ENCODE results near the gene FAM114A1. TPM values are rescaled to one million over a fixed set of nuclear protein-coding genes. Genes with fewer than 3 reads are reported as not detected.
"Not testable (repeated sequence)": the region's sequence is repeated elsewhere in the genome, so short reads cannot be mapped to it uniquely, and the experiment has no call there.

FAM114A1 gene
- total and polyA plus RNA-seq, 2 donors, result 65.8 to 186 TPM

DNA sequence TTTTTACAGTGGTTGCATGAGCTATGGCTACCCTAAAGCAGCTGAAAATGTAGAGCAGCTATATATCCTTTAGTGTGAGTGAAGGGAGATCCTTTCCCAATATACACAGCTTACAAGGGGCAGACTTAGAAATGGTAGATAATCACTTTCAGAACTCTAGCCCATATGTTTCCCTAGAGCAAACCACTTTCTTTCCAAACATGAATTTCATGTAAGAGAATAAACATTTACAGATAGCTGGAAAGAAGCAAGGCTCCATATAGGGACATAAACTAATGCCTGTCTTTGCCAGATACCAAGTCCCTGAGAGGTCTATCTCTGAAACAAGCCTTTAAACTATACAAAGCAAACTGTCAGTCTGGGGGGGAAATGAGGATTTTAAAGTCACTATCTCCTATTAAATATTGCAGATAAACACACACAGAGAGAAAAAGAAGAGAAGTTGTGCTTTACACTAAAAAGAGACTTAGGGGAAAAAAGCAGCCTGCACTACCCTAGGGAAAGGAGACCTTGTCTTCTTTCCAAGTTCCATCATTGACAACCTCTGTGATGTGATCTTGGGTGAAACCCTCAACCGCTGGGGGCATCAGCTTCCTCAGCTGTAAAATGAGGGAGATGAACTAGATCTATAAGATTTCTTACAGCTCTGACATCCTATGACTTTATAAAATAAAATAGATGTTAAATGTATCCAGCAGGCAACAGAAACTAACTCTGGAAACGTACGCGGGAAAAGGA, 91.0 kb downstream of the FAM114A1 start:
- Histone ChIP-seq H3K27ac (ENCODE audit: low read depth) (no peak overlapping the region), H3K36me3 (ENCODE audit: insufficient read depth) (no peaks in the 10 kb centered on the region), H3K4me3 (ENCODE audit: low read depth, low read length) (no peak overlapping the region), H3K4me1 (ENCODE audit: insufficient read depth) (no peaks in the 10 kb centered on the region)
- WGBS, result 56% methylated on average over 4 of the region's 4 CpGs
- no peak for DNase-seq (ENCODE audit: extremely low spot score)

DNA sequence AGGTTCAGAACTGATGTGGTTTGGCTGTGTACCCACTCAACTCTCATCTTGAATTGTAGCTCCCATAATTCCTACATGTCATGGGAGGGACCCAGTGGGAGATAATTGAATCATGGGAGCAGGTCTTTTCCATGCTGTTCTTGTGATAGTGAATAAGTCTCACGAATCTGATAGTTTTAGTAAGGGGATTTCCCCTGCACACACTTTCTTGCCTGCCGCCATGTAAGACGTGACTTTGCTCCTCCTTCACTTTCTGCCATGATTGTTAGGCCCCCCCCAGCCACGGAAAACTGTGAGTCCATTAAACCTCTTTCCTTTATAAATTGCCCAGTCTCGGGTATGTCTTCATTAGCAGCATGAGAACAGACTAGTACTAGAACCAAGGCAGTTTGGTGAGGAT, 91.6 kb downstream of the FAM114A1 start:
- not testable (repeated sequence) for H3K4me3 ChIP-seq (ENCODE audit: low read depth, low read length); H3K27ac ChIP-seq (ENCODE audit: low read depth); H3K36me3 ChIP-seq (ENCODE audit: insufficient read depth); H3K4me1 ChIP-seq (ENCODE audit: insufficient read depth); DNase-seq (ENCODE audit: extremely low spot score)
- WGBS, result 91% methylated on average over 5 of the region's 5 CpGs

DNA sequence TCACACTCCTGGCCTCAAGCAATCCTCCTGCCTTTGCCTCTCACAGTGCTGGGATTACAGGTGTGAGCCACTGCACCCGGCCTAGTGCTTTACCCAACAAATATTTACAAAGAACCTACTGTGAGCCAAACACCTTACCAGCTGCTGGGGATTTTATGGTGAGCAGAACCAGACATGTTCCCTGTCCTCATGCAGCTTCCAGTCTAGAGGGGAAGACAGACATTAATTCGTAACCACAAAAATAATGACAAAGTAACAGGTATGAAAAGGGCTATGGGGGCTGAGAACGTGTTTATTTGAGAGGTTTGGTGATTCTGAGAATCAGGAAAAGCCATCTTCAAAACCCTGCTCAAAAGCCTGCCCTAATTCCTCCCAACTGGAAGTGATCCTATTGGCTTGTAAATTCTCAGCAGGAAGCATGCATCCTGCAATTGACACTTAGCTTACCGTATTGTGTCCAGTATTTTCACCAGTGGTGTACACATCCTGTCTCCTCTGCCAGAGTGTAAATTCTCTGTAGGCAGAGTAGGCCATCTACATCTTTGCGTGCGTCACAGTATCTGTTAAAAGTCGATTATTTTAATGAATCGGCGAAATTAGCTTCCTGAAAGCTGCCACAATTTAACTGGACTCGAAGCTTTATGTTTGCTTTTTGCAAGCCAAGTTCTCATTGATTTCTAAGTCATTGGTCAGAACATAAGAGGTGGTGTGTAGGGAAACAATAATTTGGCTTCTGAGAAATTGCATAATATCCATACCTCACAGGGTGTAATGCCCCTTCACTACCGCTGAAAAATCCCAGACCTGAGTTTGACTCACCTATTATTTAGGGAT, 97.6 kb downstream of the FAM114A1 start:
- H3K27ac ChIP-seq (ENCODE audit: low read depth), result no peak overlapping the region
- no peak overlapping the region for H3K4me3 ChIP-seq (ENCODE audit: low read depth, low read length)
- no peak for DNase-seq (ENCODE audit: extremely low spot score)
- H3K4me1 ChIP-seq (ENCODE audit: insufficient read depth), result no peaks in the 10 kb centered on the region
- H3K36me3 ChIP-seq (ENCODE audit: insufficient read depth), result no peaks in the 10 kb centered on the region
- WGBS, result 90% methylated on average over 11 of the region's 11 CpGs

DNA sequence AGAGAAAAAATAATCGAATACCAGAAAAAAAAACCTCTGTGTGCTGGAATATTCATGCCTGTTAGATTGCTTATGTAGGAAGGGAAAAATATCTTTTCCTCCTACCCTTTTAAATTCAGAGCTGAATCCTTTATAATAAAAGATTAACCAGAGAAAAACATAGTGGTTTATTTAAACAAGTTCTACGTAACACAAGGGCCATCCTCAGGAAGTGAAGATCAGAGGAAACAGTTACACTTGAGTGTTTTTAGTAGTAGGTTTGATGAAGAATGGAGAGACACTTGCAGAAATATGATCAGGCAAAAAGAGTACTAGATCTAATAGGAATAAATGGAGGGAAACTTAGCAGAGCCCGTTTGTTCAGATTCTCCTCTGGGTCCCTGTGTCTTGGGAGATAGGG, 98.3 kb downstream of the FAM114A1 start:
- 82% methylated on average over 3 of the region's 3 CpGs for WGBS
- H3K4me1 ChIP-seq (ENCODE audit: insufficient read depth), result no peaks in the 10 kb centered on the region
- H3K27ac ChIP-seq (ENCODE audit: low read depth), result no peak overlapping the region
- no peak for DNase-seq (ENCODE audit: extremely low spot score)
- no peaks in the 10 kb centered on the region for H3K36me3 ChIP-seq (ENCODE audit: insufficient read depth)
- H3K4me3 ChIP-seq (ENCODE audit: low read depth, low read length), result no peak overlapping the region

DNA sequence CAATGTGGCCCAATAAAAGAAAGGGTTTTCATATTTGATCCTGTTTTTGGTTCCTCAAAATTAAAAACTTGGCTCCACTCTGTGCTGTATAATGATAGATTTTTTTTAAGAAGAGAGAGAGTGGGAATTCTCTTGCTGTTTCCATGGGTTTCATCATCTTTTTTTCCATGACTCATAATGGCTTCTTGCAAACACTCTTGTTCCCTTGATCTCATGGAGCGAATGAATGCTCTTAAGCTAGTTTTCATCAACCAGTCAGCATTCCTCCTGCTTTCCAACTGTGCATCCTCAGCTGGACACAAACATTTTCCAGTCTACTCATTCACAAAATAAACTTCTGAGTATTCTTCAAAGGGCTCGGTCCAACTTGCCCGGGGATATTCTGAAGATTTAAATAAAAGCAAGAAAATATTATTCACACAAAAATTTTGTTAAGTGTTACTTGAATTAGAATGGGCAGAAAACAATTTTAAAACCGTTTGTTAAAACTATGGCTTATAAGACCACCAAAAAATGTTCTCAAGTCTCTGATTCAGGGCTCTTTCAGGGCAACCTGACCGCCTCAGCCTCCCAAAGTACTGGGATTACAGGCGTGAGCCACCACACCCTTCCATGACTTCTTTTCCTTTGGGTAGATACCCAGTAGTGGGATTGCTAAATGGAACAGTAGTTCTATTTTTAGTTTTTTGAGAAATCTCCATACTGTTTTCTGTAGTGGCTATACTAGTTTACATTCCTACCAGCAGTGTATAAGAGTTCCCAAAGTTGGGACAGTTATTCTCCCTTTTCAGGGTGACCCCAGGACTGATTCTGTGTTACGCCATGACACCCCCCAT, 99.9 kb downstream of the FAM114A1 start:
- DNase-seq (ENCODE audit: extremely low spot score), result no peak
- WGBS, result 61% methylated on average over 7 of the region's 7 CpGs
- no peak overlapping the region for H3K27ac ChIP-seq (ENCODE audit: low read depth)
- H3K4me1 ChIP-seq (ENCODE audit: insufficient read depth), result no peaks in the 10 kb centered on the region
- H3K4me3 ChIP-seq (ENCODE audit: low read depth, low read length), result no peak overlapping the region
- H3K36me3 ChIP-seq (ENCODE audit: insufficient read depth), result no peaks in the 10 kb centered on the region

DNA sequence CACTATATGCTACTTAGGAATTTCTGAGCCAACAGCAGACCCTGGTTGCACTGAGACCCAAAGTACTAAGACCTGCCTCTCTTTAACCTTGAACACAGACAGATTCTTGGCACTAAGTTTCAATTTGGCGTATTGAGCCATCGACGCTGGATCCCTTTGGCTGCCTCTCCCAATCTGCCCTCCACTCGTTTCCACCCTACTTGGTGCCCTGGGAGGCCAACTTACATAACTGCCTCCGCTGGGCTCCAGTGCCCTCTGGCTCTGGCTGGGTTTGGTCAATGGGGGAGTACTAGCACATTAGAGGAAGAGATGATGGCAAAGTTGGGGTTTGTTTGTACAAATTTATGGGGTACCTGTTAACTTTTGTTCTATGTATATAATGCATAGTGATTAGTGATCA, 101.1 kb downstream of the FAM114A1 start:
- Histone ChIP-seq H3K27ac (ENCODE audit: low read depth) (no peak overlapping the region), H3K4me3 (ENCODE audit: low read depth, low read length) (no peak overlapping the region), H3K36me3 (ENCODE audit: insufficient read depth) (no peaks in the 10 kb centered on the region), H3K4me1 (ENCODE audit: insufficient read depth) (no peaks in the 10 kb centered on the region)
- DNase-seq (ENCODE audit: extremely low spot score), result no peak
- 94% methylated on average over 5 of the region's 5 CpGs for WGBS

DNA sequence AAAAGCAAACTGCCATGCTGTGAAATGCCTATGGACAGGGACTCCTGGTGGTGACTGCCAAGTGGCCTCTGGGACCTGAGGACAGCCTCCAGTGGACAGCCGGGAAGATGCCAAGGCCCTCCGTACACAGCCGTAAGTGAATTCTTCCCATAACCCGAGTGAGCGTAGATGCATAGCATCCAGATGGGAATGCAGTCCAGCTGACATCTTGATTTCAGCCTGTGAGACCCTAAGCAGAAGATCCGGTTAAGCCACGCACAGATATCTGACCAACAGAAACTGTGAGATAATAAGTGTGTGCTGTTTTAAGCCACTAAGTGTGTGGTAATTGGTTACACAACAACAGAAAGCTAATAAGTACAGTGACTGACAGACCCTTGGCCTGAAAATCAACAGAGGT, 108.7 kb downstream of the FAM114A1 start:
- H3K27ac ChIP-seq (ENCODE audit: low read depth), result no peak overlapping the region
- no peak for DNase-seq (ENCODE audit: extremely low spot score)
- 94% methylated on average over 7 of the region's 7 CpGs for WGBS
- no peaks in the 10 kb centered on the region for H3K36me3 ChIP-seq (ENCODE audit: insufficient read depth)
- no peaks in the 10 kb centered on the region for H3K4me1 ChIP-seq (ENCODE audit: insufficient read depth)
- H3K4me3 ChIP-seq (ENCODE audit: low read depth, low read length), result no peak overlapping the region

DNA sequence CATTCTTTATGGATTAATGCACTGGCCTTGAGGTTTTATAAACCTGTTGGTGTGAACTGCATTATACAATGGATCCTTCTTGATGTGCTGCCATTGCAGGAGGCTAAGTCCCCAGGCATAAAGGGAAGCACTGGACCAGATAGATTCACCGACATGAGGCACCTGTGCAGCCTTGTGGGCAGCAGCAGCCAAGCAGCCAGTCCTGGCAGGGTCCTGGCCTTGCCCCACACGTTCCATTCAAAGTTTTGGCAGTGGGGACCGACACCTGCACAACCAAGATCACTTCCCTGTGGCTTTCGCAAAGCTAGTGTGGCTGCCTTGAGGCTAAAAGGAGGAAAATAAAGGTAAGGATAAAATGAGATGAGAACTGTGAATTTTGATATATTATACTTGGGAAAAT, 111.5 kb downstream of the FAM114A1 start:
- Histone ChIP-seq H3K36me3 (ENCODE audit: insufficient read depth) (no peaks in the 10 kb centered on the region), H3K4me1 (ENCODE audit: insufficient read depth) (no peaks in the 10 kb centered on the region), H3K27ac (ENCODE audit: low read depth) (no peak overlapping the region), H3K4me3 (ENCODE audit: low read depth, low read length) (no peak overlapping the region)
- no peak for DNase-seq (ENCODE audit: extremely low spot score)
- WGBS, result 92% methylated on average over 4 of the region's 4 CpGs

DNA sequence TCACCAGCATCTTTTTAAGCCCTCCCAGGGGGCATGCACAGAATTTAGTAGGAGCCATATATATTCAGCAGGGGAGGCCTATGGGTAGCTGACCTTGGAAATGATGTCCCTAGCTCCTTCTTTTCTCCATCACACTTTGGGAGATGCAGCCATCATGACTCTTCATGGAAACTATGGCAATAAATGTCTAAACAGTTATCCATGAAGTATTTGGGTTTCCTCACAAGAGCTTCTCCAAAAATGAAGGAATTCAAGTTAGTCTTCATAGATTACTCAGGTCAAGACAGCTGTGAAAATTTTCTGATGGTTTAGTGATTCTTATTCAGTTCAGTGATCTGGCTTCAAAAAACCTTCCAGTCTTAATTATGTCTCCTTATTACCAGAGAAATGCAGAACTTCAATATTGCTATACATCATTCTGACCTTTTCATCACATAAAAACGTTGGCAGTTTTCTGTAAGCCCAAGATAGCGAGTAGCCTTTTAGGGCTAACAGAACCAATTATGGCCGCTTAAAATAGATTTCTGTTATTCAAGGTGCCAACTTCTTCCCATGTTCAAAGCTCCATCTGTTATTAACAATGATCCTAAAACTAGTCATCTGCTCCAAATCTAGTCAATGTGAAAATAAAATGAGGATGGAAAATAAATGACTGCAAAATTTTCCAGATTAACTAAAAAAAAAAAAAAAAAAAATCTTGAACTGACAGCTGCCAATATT, 112.1 kb downstream of the FAM114A1 start:
- no peak overlapping the region for H3K4me3 ChIP-seq (ENCODE audit: low read depth, low read length)
- no peaks in the 10 kb centered on the region for H3K4me1 ChIP-seq (ENCODE audit: insufficient read depth)
- WGBS, result 71% methylated on average over 3 of the region's 3 CpGs
- no peak overlapping the region for H3K27ac ChIP-seq (ENCODE audit: low read depth)
- DNase-seq (ENCODE audit: extremely low spot score), result no peak
- no peaks in the 10 kb centered on the region for H3K36me3 ChIP-seq (ENCODE audit: insufficient read depth)

DNA sequence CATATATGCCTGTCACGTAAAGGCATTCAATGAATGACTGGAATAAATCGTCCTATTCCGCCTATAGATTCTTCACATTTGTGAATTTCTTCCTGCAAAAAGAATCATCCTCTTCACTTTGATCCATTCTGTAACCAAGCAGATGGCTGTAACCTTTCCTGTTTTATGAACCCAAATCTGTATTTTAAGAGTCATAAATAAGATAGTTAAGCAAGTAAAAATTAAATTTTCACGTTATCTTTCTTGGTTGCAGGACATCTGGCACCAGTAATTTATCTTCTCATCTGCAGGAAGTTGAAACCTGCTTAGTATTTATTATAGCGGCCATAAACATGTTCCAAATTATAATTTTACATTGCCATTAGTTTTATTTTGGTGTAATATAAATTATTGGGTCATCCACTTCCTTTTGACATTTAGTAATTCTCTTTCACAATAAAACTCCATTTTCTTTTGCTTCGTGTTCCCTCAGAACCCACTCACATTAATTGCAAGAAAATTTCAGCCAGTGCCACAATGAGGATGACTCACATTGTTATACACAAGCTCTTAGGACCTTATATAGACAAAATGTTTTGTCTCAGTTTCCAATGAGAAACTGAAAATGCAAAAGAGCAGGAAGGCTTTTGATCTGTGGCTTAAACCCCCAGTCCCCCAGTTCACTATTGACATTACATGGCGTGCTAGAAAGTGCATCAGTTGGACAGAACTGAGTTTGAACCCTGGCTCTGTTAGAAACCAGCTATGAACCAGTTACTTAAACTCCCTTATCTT, 113.5 kb downstream of the FAM114A1 start:
- peak; percentile 20 for DNase-seq (ENCODE audit: extremely low spot score)
- no peaks in the 10 kb centered on the region for H3K36me3 ChIP-seq (ENCODE audit: insufficient read depth)
- H3K27ac ChIP-seq (ENCODE audit: low read depth), result no peak overlapping the region
- WGBS, result 62% methylated on average over 7 of the region's 7 CpGs
- no peaks in the 10 kb centered on the region for H3K4me1 ChIP-seq (ENCODE audit: insufficient read depth)
- H3K4me3 ChIP-seq (ENCODE audit: low read depth, low read length), result no peak overlapping the region

DNA sequence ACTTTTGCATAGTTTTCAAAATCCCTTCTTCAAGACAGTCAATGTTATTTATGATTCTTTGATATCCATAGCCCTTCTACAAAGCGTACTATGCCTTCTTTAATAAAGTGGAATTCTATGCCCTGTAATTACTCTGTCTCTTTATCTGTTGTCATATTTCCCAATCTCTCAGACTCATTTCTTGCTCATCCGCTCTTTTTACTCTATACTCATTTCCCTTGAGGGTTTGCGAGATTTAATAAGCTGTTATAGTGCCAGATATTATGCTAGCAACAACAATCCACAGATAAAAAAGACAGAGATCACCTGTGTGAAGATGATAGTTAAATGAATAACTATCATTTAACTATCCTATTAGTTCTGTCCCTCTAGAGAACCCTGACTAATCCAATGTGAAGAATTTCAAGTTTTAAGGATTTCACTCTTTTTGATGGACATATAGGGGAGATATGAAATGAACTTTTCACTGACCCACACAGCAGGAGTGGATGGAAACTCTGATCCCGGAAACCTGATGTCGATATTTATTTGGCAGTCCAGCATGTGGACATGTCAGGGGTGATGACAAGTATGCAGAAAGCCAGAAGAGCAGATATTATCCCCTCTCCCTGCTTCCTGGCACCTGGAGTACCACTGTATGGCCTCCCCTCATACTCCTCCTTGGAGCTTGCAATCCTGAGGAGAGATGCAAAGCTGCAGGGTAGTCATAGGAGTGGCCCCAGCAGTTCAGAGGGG, 114.9 kb downstream of the FAM114A1 start:
- no peak for DNase-seq (ENCODE audit: extremely low spot score)
- no peaks in the 10 kb centered on the region for H3K36me3 ChIP-seq (ENCODE audit: insufficient read depth)
- H3K27ac ChIP-seq (ENCODE audit: low read depth), result no peak overlapping the region
- no peak overlapping the region for H3K4me3 ChIP-seq (ENCODE audit: low read depth, low read length)
- whole genome bisulfite sequencing, result 81% methylated on average over 5 of the region's 5 CpGs
- no peaks in the 10 kb centered on the region for H3K4me1 ChIP-seq (ENCODE audit: insufficient read depth)

DNA sequence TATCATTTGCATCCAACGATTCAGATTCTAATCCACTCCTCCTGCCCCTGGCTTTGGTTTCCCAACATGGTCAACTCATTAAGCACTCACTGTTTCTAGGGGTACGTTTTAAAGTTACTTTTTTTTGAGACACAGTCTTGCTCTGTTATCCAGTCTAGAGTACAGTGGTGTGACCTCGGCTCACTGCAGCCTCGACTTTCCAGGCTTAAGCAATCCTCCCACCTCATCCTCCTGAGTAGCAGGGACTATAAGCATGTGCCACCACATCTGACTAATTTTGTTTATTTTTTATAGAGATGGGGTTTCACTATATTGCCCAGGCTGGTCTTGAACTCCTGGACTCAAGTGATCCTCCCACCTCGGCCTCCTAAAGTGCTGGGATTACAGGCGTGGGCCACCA, 115.7 kb downstream of the FAM114A1 start:
- Histone ChIP-seq H3K4me3 (ENCODE audit: low read depth, low read length) (no peak overlapping the region), H3K36me3 (ENCODE audit: insufficient read depth) (no peaks in the 10 kb centered on the region), H3K27ac (ENCODE audit: low read depth) (no peak overlapping the region), H3K4me1 (ENCODE audit: insufficient read depth) (no peaks in the 10 kb centered on the region)
- no peak for DNase-seq (ENCODE audit: extremely low spot score)
- 91% methylated on average over 6 of the region's 6 CpGs for WGBS

Measured in urinary bladder (tissue), 4 donors.